GM12878 (cell line): ENCODE results near the gene TTC32. TPM values are rescaled to one million over a fixed set of nuclear protein-coding genes. Genes with fewer than 3 reads are reported as not detected.

Experiments
- ATAC-seq: fragments of 200-7000 bp; cut with Tn5 transposase; 3 replicates; pipeline ENCODE4 v1.9.1; 2020; ENCODE audit warnings: mild to moderate bottlenecking, moderate library complexity
- BruUV-seq: library from RNA; stranded (reverse); fragments of 400-500 nt; replicated peaks from 2 replicates; lab custom pipeline; 2021; lab: Mats Ljungman, UMichigan
- CTCF ChIA-PET: fragments of 300-600 bp; sonication (Branson Sonifier 250); formaldehyde crosslinking; extraction: SDS; loops from one replicate; lab custom pipeline; 2021; ENCODE audit warnings: inconsistent platforms; lab: Yijun Ruan, JAX
- POLR2A ChIA-PET: fragments of 350-600 bp; formaldehyde crosslinking; extraction: SDS; loops from one replicate; lab custom pipeline; 2021; ENCODE audit warnings: inconsistent platforms; lab: Charles Lee
- RAD21 ChIA-PET: fragments of 300-600 bp; sonication (Branson Sonifier 250); formaldehyde crosslinking; loops from one replicate; lab custom pipeline; 2023; ENCODE audit warnings: antibody characterized with exemption; ENCODE audit not compliant: unreplicated experiment; lab: Charles Lee
- SMC1A ChIA-PET: fragments of 300-600 bp; sonication (Branson Sonifier 250); formaldehyde crosslinking; loops from one replicate; lab custom pipeline; 2023; ENCODE audit not compliant: unreplicated experiment, uncharacterized antibody; lab: Charles Lee
- DNase-seq: peaks from one replicate; pipeline ENCODE4 v3.0.0-alpha.2; 2011; ENCODE audit warnings: low read depth, low spot score
- FAIRE-seq: peaks from 3 replicates; lab custom pipeline; 2011; peaks lifted over from hg19 to GRCh38; lab: Jason Lieb, UNC
- H2AFZ ChIP-seq: 2 replicates; pipeline ENCODE4 v1.6.0; 2011; ENCODE audit warnings: low read depth, low read length, control low read depth; ENCODE audit not compliant: control insufficient read depth
- H3K27ac ChIP-seq: 2 replicates; pipeline ENCODE4 v1.5.1; 2011; ENCODE audit warnings: control low read depth; ENCODE audit not compliant: control insufficient read depth, insufficient read depth
- H3K27me3 ChIP-seq, 2 experiments: replicated peaks in 1 of 2; 2 replicates each; pipeline versions ENCODE4 v1.6.0 to v1.6.1; 2011; ENCODE audit warnings: low read length in 1 of 2; ENCODE audit not compliant: control insufficient read depth in 2 of 2, insufficient read depth in 2 of 2
- H3K36me3 ChIP-seq, 2 experiments: 2 replicates each; pipeline ENCODE4 v1.5.1; 2011; ENCODE audit warnings: low read length in 1 of 2; ENCODE audit not compliant: control insufficient read depth in 2 of 2, insufficient read depth in 2 of 2
- H3K4me1 ChIP-seq: 2 replicates; pipeline ENCODE4 v1.6.1; 2011; ENCODE audit warnings: mild to moderate bottlenecking, low read length, moderate library complexity, mixed read lengths; ENCODE audit not compliant: control insufficient read depth, insufficient read depth
- H3K4me2 ChIP-seq: 2 replicates; pipeline ENCODE4 v1.6.0; 2011; ENCODE audit warnings: control low read depth; ENCODE audit not compliant: control insufficient read depth, insufficient read depth
- H3K4me3 ChIP-seq: fragments of 200-600 bp; sonication (generic); 2 replicates; pipeline ENCODE4 v1.5.1; 2016
- H3K79me2 ChIP-seq: 2 replicates; pipeline ENCODE4 v1.6.0; 2011; ENCODE audit warnings: low read length; ENCODE audit not compliant: control insufficient read depth, insufficient read depth
- H3K9ac ChIP-seq: 2 replicates; pipeline ENCODE4 v1.8.0; 2011; ENCODE audit warnings: low read length, control low read depth, mixed read lengths; ENCODE audit not compliant: control insufficient read depth, insufficient read depth
- H3K9me3 ChIP-seq: replicated peaks from 3 replicates; pipeline ENCODE4 v1.5.1; 2011; ENCODE audit warnings: mild to moderate bottlenecking, low read length; ENCODE audit not compliant: control insufficient read depth, insufficient read depth
- H4K20me1 ChIP-seq: 2 replicates; pipeline ENCODE4 v1.6.0; 2011; ENCODE audit not compliant: control insufficient read depth, insufficient read depth
- BRCA1 ChIP-seq: IDR thresholded peaks from 2 replicates; pipeline ENCODE4 v1.6.1; 2011; ENCODE audit warnings: low read depth, low read length, improper control_type of control experiment
- CHD4 ChIP-seq: fragments of 200-600 bp; sonication (generic); IDR thresholded peaks from 2 replicates; pipeline ENCODE4 v1.6.1; 2016; ENCODE audit warnings: mild to moderate bottlenecking
- FOXK2 ChIP-seq: fragments of 450-650 bp; IDR thresholded peaks from 2 replicates; pipeline ENCODE4 v1.6.1; 2017; ENCODE audit warnings: mild to moderate bottlenecking, moderate library complexity
- FOXM1 ChIP-seq: IDR thresholded peaks from 2 replicates; pipeline ENCODE4 v1.6.1; 2012; ENCODE audit warnings: low read depth, mild to moderate bottlenecking, inconsistent platforms, low read length, moderate library complexity
- NFIC ChIP-seq: IDR thresholded peaks from 2 replicates; pipeline ENCODE4 v1.6.1; 2012; ENCODE audit warnings: low read depth, mild to moderate bottlenecking, inconsistent platforms, low read length, moderate library complexity
- POLR2AphosphoS2 ChIP-seq: IDR thresholded peaks from 2 replicates; pipeline ENCODE4 v1.6.1; 2011; ENCODE audit warnings: low read depth, mild to moderate bottlenecking, low read length, improper control_type of control experiment, moderate library complexity
- POLR2AphosphoS5 ChIP-seq: IDR thresholded peaks from 2 replicates; pipeline ENCODE4 v1.6.1; 2011; ENCODE audit warnings: mild to moderate bottlenecking, low read length, inconsistent platforms
- RAD51 ChIP-seq: fragments of 450-650 bp; IDR thresholded peaks from 2 replicates; pipeline ENCODE4 v1.6.1; 2016; ENCODE audit warnings: moderate library complexity, mild to moderate bottlenecking, inconsistent platforms
- RELA ChIP-seq: fragments of 450-650 bp; IDR thresholded peaks from 2 replicates; pipeline ENCODE4 v1.8.0; 2014; ENCODE audit warnings: borderline replicate concordance; ENCODE audit not compliant: partially characterized antibody
- SREBF1 ChIP-seq: IDR thresholded peaks from 2 replicates; pipeline ENCODE4 v1.6.1; 2012; ENCODE audit warnings: mild to moderate bottlenecking, low read length
- TARDBP ChIP-seq: IDR thresholded peaks from 2 replicates; pipeline ENCODE4 v1.6.1; 2016; ENCODE audit warnings: borderline replicate concordance
- TBL1XR1 ChIP-seq: IDR thresholded peaks from 2 replicates; pipeline ENCODE4 v1.6.1; 2012; ENCODE audit warnings: low read depth, low read length, improper control_type of control experiment
- WRNIP1 ChIP-seq: IDR thresholded peaks from 2 replicates; pipeline ENCODE4 v1.6.1; 2011; ENCODE audit warnings: low read depth, low read length, improper control_type of control experiment, borderline replicate concordance
- WGBS: methylation state at CpG from one replicate; pipeline ENCODE4 v1.1.6; 2016; ENCODE audit warnings: low lambda C conversion rate; ENCODE audit not compliant: insufficient replicate concordance, insufficient coverage; ENCODE audit errors: missing lambda C conversion rate; 5-methylcytosine and 5-hydroxymethylcytosine counted together
- in situ Hi-C: fragments of 300-500 bp; cut with MboI; formaldehyde crosslinking; loops from 9 replicates; pipeline ENCODE4 v1.14.3; 2018; ENCODE audit warnings: mixed read lengths
- intact Hi-C: fragments of 100-400 bp; cut with micrococcal nuclease; formaldehyde crosslinking; loops from one replicate; pipeline ENCODE4 v1.14.2; 2022; ENCODE audit not compliant: unreplicated experiment
- polyA plus RNA-seq, 11 experiments: library from polyadenylated mRNA; depleted of rRNA in 4 of 11; unstranded in 6 of 11; stranded (reverse) in 5 of 11; fragments of >200 nt; fragmentation: Nextera tagmentation in 4 of 11; fragmentation: Illumina TruSeq in 1 of 11; extraction: Ambion mirVana in 4 of 11; extraction: Trizol in 1 of 11; gene quantifications; 1 replicate in 1 of 11; 2 replicates in 10 of 11; pipeline versions ENCODE4 v1.2.1 to v1.2.3, GENCODE V29; 2011 to 2016; ENCODE audit warnings: inconsistent platforms in 2 of 11, missing spikeins in 2 of 11, low read depth in 1 of 11
- total RNA-seq, 4 experiments: library from RNA; depleted of rRNA in 3 of 4; stranded (reverse); fragments of >200 nt in 3 of 4; fragmentation: Illumina TruSeq in 1 of 4; extraction: Trizol in 1 of 4; gene quantifications; 2 replicates each; pipeline versions ENCODE4 v1.2.1 to v1.2.3, GENCODE V29; 2013 to 2021
- TF ChIP-seq, protein P1 (sequence below): IDR thresholded peaks from 2 replicates; pipeline ENCODE4 v1.6.1; 2012; ENCODE audit warnings: low read depth, low read length, improper control_type of control experiment
- TF ChIP-seq, protein P2 (sequence below): fragments of 450-650 bp; IDR thresholded peaks from 2 replicates; pipeline ENCODE4 v1.6.1; 2018; ENCODE audit warnings: mild to moderate bottlenecking, low read depth, moderate library complexity; ENCODE audit not compliant: partially characterized antibody

TTC32 gene
- total and polyA plus RNA-seq, 10 of the 15 experiments (the other 5 are each of a cell fraction or from before 2014, with no cell fraction given): 11.1 to 30.0 (median 19.7) TPM

GRCh38 chr2:19947184-19947940, 45.6 kb upstream of the TTC32 start:
- BruUV-seq: no TSS peak
- H3K4me1 ChIP-seq: no peaks in the 10 kb centered on the region
- no peaks in the 10 kb centered on the region for H3K36me3 ChIP-seq
- CTCF ChIA-PET: interaction anchor here (1.1 to 2.1 kb wide), 4 partner anchors 10 to 68 kb away, joined by 3 to 5 read pairs (median 4); no protein-coding TSS in a partner anchor
- POLR2A ChIA-PET: interaction anchor here (0.6 kb wide), 1 partner anchor 310 kb away, joined by 3 read pairs; no protein-coding TSS in a partner anchor
- no peak overlapping the region for H3K27ac ChIP-seq
- FAIRE-seq (no peak), DNase-seq (no peak), ATAC-seq (no peak)
- in situ Hi-C loops: no loop called here
- intact Hi-C loops: no loop called here
- 88% methylated on average over 4 of the region's 4 CpGs for WGBS
- RAD21 ChIA-PET: no interaction called here
- SMC1A ChIA-PET: interaction anchor here (0.6 to 1.4 kb wide), 3 partner anchors 12 to 160 kb away, joined by 3 to 6 read pairs (median 4); no protein-coding TSS in a partner anchor
- no peak overlapping the region for H3K9ac ChIP-seq
- no peak for TF ChIP-seq RELA
- TF ChIP-seq, protein P1, sequence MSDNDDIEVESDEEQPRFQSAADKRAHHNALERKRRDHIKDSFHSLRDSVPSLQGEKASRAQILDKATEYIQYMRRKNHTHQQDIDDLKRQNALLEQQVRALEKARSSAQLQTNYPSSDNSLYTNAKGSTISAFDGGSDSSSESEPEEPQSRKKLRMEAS: no peak
- TF ChIP-seq POLR2AphosphoS5: no peak
- no peak for TF ChIP-seq SREBF1
- TF ChIP-seq POLR2AphosphoS2: no peak
- no peak for TF ChIP-seq BRCA1
- no peak for TF ChIP-seq FOXK2
- TF ChIP-seq RAD51: no peak
- no peak for TF ChIP-seq FOXM1
- no peak for TF ChIP-seq CHD4
- TF ChIP-seq WRNIP1: no peak
- TF ChIP-seq TBL1XR1: no peak
- no peak for TF ChIP-seq TARDBP
- TF ChIP-seq, protein P2, sequence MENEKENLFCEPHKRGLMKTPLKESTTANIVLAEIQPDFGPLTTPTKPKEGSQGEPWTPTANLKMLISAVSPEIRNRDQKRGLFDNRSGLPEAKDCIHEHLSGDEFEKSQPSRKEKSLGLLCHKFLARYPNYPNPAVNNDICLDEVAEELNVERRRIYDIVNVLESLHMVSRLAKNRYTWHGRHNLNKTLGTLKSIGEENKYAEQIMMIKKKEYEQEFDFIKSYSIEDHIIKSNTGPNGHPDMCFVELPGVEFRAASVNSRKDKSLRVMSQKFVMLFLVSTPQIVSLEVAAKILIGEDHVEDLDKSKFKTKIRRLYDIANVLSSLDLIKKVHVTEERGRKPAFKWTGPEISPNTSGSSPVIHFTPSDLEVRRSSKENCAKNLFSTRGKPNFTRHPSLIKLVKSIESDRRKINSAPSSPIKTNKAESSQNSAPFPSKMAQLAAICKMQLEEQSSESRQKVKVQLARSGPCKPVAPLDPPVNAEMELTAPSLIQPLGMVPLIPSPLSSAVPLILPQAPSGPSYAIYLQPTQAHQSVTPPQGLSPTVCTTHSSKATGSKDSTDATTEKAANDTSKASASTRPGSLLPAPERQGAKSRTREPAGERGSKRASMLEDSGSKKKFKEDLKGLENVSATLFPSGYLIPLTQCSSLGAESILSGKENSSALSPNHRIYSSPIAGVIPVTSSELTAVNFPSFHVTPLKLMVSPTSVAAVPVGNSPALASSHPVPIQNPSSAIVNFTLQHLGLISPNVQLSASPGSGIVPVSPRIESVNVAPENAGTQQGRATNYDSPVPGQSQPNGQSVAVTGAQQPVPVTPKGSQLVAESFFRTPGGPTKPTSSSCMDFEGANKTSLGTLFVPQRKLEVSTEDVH: no peak
- TF ChIP-seq NFIC: no peak
- no peak overlapping the region for H2AFZ ChIP-seq
- no peaks in the 10 kb centered on the region for H3K27me3 ChIP-seq
- H3K4me2 ChIP-seq: no peak overlapping the region
- no peaks in the 10 kb centered on the region for H4K20me1 ChIP-seq
- no peaks in the 10 kb centered on the region for H3K79me2 ChIP-seq
- no peaks in the 10 kb centered on the region for H3K9me3 ChIP-seq
- H3K4me3 ChIP-seq: no peak overlapping the region
